ENCODE measurements around the gene AP1S3. TPM values are rescaled to one million over a fixed set of nuclear protein-coding genes. Genes with fewer than 3 reads are reported as not detected.

Gene AP1S3
- total and polyA plus RNA-seq, 8 donors, result 1.9 to 8.5 (median 3.8) TPM

- Histone ChIP-seq H3K27ac (no peak overlapping the region), H3K27me3 (no peaks in the 10 kb centered on the region), H3K4me3 (no peak overlapping the region), H3K9me3 (no peaks in the 10 kb centered on the region), H3K36me3 (no peaks in the 10 kb centered on the region), H3K4me1 (no peaks in the 10 kb centered on the region)
- intact Hi-C loops (cut with DNase I), result no loop called here
- DNase-seq, result no peak
- no peak for TF ChIP-seq CTCF (IDR thresholded peaks at IDR 0.05)
- 93 to 97% methylated on average over 3 of the region's 3 CpGs for WGBS, 2 donors
- FAIRE-seq, result no peak
- ATAC-seq, result no peak
These were observed 55.8 kb downstream of the AP1S3 start for GRCh38 chr2:223781560-223781959.

GRCh38 chr2:223779877-223780276 lies 57.5 kb downstream of the AP1S3 start:
- DNase-seq, result no peak
- no peaks in the 10 kb centered on the region for H3K4me1 ChIP-seq
- peak in 3 of 4 donors; percentile 37 to 70 (median 55) for ATAC-seq
- no peaks in the 10 kb centered on the region for H3K9me3 ChIP-seq
- no peaks in the 10 kb centered on the region for H3K36me3 ChIP-seq
- peak in 1 of 4 donors; percentile 15 for TF ChIP-seq CTCF (IDR thresholded peaks at IDR 0.05)
- no peak for FAIRE-seq
- H3K27me3 ChIP-seq, result no peaks in the 10 kb centered on the region
- no peak overlapping the region for H3K27ac ChIP-seq
- 77 to 80% methylated on average over 7 of the region's 7 CpGs for WGBS, 2 donors
- no peak overlapping the region for H3K4me3 ChIP-seq
- intact Hi-C loops (cut with DNase I), result no loop called here

GRCh38 chr2:223774193-223774592 lies 63.2 kb downstream of the AP1S3 start:
- WGBS, 2 donors, result 88 to 97% methylated on average over 8 of the region's 8 CpGs

GRCh38 chr2:223772363-223772762 lies 65.0 kb downstream of the AP1S3 start:
- intact Hi-C loops (cut with DNase I), result no loop called here
- 85 to 92% methylated on average over 3 of the region's 3 CpGs for WGBS, 2 donors
- Histone ChIP-seq H3K4me1 (no peaks in the 10 kb centered on the region), H3K4me3 (no peak overlapping the region), H3K36me3 (no peaks in the 10 kb centered on the region), H3K27ac (no peak overlapping the region), H3K27me3 (no peaks in the 10 kb centered on the region), H3K9me3 (no peaks in the 10 kb centered on the region)
- FAIRE-seq (no peak), DNase-seq (no peak), ATAC-seq (no peak)
- TF ChIP-seq CTCF (IDR thresholded peaks at IDR 0.05), result no peak

More at GRCh38 chr2:223774193-223774592, 63.2 kb downstream of the AP1S3 start:
- ATAC-seq (no peak), FAIRE-seq (no peak), DNase-seq (no peak)
- Histone ChIP-seq H3K9me3 (no peaks in the 10 kb centered on the region), H3K4me1 (no peaks in the 10 kb centered on the region), H3K36me3 (no peaks in the 10 kb centered on the region), H3K4me3 (no peak overlapping the region), H3K27me3 (no peaks in the 10 kb centered on the region), H3K27ac (no peak overlapping the region)
- TF ChIP-seq CTCF (IDR thresholded peaks at IDR 0.05), result no peak
- intact Hi-C loops (cut with DNase I), result no loop called here

DNA sequence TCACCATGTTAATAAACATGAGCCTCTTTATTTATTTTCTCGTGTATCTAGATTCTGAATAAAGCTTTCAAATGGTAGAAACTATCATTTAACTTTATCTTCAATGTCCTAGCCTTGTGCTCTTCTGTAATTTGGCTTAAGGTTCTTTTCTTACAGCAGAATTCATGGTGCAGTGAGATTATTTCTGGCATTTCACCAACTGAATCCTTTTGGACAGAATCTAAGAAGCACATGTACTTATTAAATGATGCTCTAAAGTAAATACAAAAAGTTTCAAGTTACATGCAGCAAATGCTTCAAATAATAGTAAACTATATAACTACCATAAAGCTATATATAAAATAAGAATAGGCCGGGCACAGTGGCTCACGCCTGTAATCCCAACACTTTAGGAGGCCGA lies 65.9 kb downstream of the AP1S3 start:
- TF ChIP-seq CTCF (IDR thresholded peaks at IDR 0.05), result no peak
- Histone ChIP-seq H3K4me1 (no peaks in the 10 kb centered on the region), H3K9me3 (no peaks in the 10 kb centered on the region), H3K27ac (no peak overlapping the region), H3K4me3 (no peak overlapping the region), H3K36me3 (no peaks in the 10 kb centered on the region), H3K27me3 (no peaks in the 10 kb centered on the region)
- intact Hi-C loops (cut with DNase I), result no loop called here
- ATAC-seq, result no peak
- DNase-seq, result no peak
- FAIRE-seq, result no peak
- 93 to 99% methylated on average over 4 of the region's 4 CpGs for WGBS, 2 donors
